Iris pigment epithelial cell (primary cell): ENCODE data around the gene VIPR2.

Experiments used
- DNase-seq: peaks from one replicate; pipeline ENCODE4 v3.0.0-alpha.2; 2011; ENCODE audit warnings: low read depth

The VIPR2 gene

GRCh38 chr7:159066816-159067575 is 77.7 kb downstream of the VIPR2 start:
- DNase-seq, result no peak

DNA sequence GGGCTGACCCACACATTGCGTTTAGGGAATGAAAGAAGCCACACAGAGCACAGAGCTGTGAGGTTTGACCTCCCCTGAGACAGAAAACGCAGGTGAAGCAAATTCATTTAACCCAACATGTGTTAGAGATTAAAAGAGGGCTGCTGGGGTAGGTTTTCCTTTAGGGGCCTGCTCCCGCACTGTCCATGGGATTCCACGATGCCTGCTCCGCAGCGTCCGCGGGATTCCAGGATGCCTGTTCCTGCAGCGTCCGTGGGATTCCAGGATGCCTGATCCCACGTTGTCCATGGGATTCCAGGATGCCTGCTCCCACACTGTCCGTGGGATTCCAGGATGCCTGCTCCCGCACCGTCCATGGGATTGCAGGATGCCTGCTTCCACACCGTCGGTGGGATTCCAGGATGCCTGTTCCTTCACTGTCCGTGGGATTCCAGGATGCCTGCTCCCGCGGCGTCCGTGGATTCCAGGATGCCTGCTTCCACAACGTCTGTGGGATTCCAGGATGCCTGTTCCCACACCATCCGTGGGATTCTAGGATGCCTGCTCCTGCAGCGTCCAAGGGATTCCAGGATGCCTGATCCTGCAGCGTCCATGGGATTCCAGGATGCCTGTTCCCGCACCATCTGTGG is 78.7 kb downstream of the VIPR2 start:
- no peak for DNase-seq

DNA sequence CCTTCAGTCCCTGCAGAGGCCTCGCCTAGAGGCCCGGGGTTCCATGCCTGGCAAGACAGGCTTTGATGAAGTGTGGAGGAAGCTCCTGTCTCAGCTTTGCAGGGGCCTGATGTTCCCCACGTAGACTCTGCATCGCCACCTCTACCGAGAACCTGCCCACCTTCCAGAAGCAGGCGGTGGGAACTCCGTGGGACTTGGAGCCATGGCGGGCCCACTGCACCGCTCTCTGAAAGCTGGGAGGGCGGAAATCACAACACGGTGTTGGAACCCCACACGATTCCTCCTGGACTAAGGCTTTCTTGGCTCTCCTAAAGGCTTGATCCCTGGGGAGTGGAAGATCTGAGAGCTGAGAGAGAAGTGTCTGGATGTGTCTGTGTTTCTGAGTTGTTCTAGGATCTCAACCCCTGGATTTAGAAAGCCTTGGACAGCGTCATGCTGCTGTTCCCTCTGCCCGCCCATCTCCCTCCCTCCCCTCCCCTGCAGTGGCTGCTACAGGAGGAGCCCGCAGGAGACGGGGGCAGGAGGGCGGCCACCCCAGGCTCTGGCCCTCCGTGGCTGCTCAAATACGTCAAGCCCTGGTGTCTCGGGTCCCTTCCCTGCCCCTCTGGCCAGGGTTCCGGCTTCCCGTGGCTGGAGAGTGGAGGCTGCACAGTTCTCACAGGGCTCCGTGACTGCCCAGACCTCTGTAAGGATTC is 79.7 kb downstream of the VIPR2 start:
- DNase-seq, result no peak

- no peak for DNase-seq
These were observed 80.4 kb downstream of the VIPR2 start for GRCh38 chr7:159064121-159064815.

GRCh38 chr7:159063046-159063840 is 81.4 kb downstream of the VIPR2 start:
- no peak for DNase-seq

DNA sequence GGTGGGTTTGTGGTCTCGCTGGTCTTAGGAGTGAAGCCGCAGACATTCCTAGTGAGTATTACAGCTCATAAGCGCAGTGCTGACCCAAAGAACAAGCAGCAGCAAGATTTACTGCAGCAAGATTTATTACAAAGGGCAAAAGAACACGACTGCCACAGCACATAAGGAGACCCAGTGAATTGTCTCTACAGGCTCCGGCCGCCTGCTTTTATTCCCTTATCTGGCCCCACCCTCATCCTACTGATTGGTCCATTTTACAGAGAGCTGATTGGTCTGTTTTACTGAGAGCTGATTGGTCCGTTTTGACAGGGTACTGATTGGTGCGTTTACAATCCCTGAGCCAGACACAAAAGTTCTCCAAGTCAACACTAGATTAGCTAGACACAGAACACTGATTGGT is 82.1 kb downstream of the VIPR2 start:
- DNase-seq, result no peak

DNA sequence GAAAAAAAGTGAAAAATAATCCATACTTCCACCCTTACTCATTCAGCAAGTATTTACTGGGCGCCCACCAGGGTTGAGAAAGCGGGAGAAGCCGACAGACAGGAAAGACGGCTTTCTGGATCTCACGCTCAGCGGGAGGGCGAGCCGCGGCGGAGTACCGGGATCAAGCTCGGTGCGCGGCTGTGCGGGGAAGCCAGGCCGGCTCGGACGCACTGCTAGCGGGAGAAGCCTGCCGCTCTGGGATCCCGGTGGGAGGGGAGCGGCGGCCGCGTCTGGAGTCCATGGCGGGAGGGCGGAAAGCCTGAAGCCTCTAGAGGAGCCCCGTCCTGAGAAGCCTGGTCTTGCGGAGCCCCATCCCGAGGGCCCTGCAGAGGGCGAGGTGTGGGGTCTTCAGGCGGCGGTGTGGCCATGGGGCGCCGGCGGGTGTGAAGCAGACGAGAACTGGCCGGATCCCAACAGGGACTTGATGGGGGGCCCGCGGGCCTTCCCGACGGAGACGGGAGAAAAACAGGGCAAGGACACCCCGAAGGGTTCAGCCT is 82.9 kb downstream of the VIPR2 start:
- peak; percentile 25 for DNase-seq

- DNase-seq, result no peak
These were observed 83.5 kb downstream of the VIPR2 start for GRCh38 chr7:159061209-159061608.

GRCh38 chr7:159060440-159060839 is 84.2 kb downstream of the VIPR2 start:
- DNase-seq, result no peak

DNA sequence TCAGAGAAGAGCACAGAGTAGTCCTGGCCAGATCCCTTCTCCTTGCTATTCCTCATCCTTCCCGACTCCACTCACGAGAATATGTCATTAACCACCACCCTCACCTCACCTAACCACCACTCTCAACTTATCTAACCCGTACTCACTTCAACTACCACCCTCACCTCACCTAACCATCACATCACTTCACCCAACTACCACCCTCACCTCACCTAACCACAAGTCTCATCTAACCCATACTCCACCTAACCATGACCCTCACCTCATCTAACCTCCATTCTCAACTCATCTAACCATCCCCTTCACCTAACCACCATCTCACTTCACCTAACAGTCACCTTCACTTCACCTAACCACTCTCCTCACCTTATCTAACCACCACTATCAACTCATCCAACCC is 85.0 kb downstream of the VIPR2 start:
- no peak for DNase-seq

DNA sequence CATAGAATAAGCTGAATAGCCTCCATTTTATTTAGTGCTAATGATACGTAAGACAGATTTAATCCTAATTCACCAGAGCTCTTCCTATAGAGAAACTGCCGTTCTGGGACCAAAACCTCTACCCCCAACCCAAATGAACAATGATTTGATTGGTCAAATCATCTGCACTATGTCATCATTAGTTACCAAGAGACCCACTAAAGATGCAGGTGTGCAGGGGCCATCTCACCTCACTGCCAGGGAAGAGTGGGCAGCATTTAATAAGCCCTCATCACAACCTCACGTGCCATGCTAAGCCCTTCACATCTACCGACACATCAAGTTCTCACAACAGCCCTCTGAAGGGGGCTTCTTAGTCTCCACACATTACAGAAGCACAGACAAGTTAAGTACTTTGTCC is 87.0 kb downstream of the VIPR2 start:
- no peak for DNase-seq

- DNase-seq, result no peak
These were observed 87.9 kb downstream of the VIPR2 start for GRCh38 chr7:159056737-159057136.

- no peak for DNase-seq
These were observed 92.8 kb downstream of the VIPR2 start for GRCh38 chr7:159051916-159052315.

DNA sequence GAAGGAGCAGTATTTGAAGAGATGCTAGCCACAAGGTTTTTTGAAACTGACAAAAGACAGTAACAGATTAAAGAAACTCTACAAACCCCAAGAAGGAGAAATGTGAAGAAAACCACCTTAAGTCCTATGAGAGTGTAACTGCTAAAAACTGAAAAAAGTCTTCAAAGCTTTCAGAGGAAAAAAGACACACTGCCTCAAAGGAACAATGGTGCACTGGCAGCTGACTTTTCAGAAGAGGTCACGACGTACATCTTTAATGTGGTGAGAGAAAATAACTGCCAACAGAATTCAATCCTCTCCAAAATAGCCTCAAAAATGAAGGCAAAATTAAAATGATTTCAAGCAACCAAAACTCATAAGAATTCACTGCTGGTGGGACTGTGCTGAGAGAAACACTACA is 94.0 kb downstream of the VIPR2 start:
- DNase-seq, result no peak

GRCh38 chr7:159049266-159050025 is 95.2 kb downstream of the VIPR2 start:
- DNase-seq, result no peak

DNA sequence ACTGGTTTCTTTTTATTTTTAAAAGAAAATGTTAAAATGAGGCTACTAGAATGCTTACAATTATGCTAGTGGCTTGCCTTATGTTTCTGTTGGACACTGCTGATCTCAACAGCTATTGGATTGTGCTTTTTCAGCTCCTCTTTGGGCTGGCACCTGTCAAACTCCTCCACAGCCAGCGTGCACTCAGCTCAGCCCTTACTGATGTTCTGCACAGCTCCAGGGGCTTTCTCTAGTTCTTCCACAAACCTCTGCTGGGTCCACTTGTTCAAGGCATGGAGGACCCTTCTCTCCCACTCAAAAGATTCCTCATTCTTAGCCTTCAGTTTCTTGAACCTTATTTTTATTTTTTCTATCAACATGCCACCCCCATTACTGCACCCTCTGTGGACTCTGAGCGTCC is 96.0 kb downstream of the VIPR2 start:
- no peak for DNase-seq

DNA sequence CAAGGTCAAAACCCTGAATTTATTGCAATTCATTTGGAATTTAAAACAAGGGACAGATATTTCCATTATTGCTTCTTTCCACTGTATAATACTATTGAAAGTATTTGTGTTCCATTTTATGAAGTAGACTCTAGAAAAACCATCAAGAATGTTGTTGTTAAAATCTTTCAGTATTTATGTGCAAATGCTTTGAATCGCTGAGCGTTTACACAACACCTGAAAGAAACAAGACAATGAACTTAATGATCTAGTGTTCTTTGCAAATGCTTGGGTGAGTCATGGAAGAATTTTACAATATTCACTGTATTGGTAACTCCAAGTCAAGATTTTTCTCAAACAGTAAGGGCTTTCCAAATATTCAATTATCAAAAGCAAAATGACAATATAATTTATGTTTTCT is 97.1 kb downstream of the VIPR2 start:
- DNase-seq, result no peak

- DNase-seq, result no peak
These were observed 98.4 kb downstream of the VIPR2 start for GRCh38 chr7:159046300-159046699.

GRCh38 chr7:159045839-159046238 is 98.8 kb downstream of the VIPR2 start:
- DNase-seq, result no peak

DNA sequence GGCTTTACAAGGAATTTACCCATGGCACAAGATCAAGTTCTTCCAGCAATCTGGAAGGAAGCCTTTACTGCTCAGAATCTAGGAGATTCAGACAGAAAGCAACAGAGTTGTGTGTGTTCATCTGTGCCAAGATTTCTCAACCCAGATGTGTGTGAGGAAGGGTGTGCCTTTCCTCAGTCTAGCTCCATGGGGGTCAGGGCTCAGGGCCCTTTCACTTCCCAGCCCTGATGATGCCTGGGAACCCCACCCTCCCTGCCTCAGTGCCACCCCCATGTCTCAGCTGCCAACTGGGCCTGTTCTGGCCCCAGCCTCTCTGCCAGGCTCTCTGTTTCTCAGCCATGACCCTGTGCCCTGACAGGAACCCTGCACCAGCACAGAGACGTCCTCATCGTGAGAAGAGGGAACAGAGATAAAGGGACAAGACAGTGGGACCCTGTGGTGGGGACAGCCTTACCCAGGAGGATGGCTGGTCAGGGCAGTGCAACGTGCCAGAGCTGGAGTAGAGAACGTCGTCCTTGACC is 102.0 kb downstream of the VIPR2 start:
- no peak for DNase-seq

- DNase-seq, result no peak
These were observed 102.6 kb downstream of the VIPR2 start for GRCh38 chr7:159042103-159042502.
